ENCODE data around the gene DACH1. TPM values are rescaled to one million over a fixed set of nuclear protein-coding genes. Genes with fewer than 3 reads are reported as not detected.

The DACH1 gene
- total RNA-seq, 1 experiment from 2014 or later: not detected

DNA sequence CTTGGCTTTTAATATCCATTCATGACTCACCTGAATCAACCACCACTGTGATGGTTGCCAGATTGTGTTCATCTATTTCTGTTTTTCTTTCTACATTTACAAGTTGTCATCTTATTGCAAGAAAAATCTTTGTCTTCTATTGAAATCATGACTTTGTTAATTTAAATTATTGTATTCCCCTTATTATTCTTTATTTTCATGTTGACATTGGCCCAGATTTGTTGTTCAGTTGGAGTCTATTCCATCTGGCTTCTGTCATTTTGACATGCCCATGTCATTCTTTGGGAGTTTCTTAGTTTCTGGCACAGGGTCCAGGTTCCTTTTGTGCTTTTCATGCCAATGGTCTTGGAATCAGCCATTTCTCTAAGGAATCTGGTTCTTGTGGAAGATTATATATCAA lies 19.9 kb upstream of the DACH1 start:
- ChIA-PET RAD21 (ENCODE audit: low non-redundant PET in 1 of 2, low total read pairs in 2 of 2, uncharacterized antibody in 2 of 2, unreplicated experiment in 2 of 2) (no interaction called here), POLR2A (no interaction called here)
- intact Hi-C loops (cut with micrococcal nuclease): no loop called here

More for the DNA sequence above, 19.9 kb upstream of the DACH1 start:
- Histone ChIP-seq H3K27me3 (ENCODE audit: insufficient read depth, low read length) (no peaks in the 10 kb centered on the region), H2AFZ (ENCODE audit: low read depth, low read length, poor library complexity, severe bottlenecking) (no peak overlapping the region), H3K4me2 (ENCODE audit: low read length) (no peak overlapping the region), H3K9ac (ENCODE audit: low read length) (no peak overlapping the region), H3K4me3 (replicated peaks in 1 of 2; ENCODE audit: low read depth in 1 of 2, low read length in 2 of 2) (no peak overlapping the region), H3K36me3 (ENCODE audit: control insufficient read depth in 1 of 2, insufficient read depth in 2 of 2, low read length in 2 of 2) (no peaks in the 10 kb centered on the region), H3K27ac (ENCODE audit: low read depth, low read length) (no peak overlapping the region), H3K9me3 (ENCODE audit: control insufficient read depth in 1 of 2, insufficient read depth in 1 of 2, low read depth in 1 of 2, low read length in 2 of 2) (peaks cover 0 to 4% of the 10 kb centered on the region in 2 experiments; a peak in 1 of 4 replicates), H4K20me1 (ENCODE audit: insufficient read depth) (no peaks in the 10 kb centered on the region), H3K4me1 (ENCODE audit: control insufficient read depth in 1 of 2, insufficient read depth in 2 of 2, low read length in 2 of 2) (no peaks in the 10 kb centered on the region), H3K79me2 (ENCODE audit: insufficient read depth, low read length) (no peaks in the 10 kb centered on the region), H3K9me2 (ENCODE audit: insufficient read depth) (no peaks in the 10 kb centered on the region)
- no TSS peak for BruUV-seq (replicated peaks)
- CTCF ChIA-PET: no interaction called here
- ATAC-seq (no peak), DNase-seq (ENCODE audit: low read depth, low spot score) (no peak)
- TF ChIP-seq EGR1 (IDR thresholded peaks at IDR 0.05; ENCODE audit: low read depth) (no peak), SRF (IDR thresholded peaks at IDR 0.05; ENCODE audit: low read depth) (no peak)
- TF ChIP-seq, protein P1, sequence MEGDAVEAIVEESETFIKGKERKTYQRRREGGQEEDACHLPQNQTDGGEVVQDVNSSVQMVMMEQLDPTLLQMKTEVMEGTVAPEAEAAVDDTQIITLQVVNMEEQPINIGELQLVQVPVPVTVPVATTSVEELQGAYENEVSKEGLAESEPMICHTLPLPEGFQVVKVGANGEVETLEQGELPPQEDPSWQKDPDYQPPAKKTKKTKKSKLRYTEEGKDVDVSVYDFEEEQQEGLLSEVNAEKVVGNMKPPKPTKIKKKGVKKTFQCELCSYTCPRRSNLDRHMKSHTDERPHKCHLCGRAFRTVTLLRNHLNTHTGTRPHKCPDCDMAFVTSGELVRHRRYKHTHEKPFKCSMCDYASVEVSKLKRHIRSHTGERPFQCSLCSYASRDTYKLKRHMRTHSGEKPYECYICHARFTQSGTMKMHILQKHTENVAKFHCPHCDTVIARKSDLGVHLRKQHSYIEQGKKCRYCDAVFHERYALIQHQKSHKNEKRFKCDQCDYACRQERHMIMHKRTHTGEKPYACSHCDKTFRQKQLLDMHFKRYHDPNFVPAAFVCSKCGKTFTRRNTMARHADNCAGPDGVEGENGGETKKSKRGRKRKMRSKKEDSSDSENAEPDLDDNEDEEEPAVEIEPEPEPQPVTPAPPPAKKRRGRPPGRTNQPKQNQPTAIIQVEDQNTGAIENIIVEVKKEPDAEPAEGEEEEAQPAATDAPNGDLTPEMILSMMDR (IDR thresholded peaks at IDR 0.05 in 2 of 3, conservative IDR thresholded peaks at IDR 0.05 in 1 of 3; ENCODE audit: borderline replicate concordance in 1 of 3, insufficient read depth in 1 of 3, low read depth in 2 of 3, low read length in 2 of 3): no peak
- TF ChIP-seq, protein P2, sequence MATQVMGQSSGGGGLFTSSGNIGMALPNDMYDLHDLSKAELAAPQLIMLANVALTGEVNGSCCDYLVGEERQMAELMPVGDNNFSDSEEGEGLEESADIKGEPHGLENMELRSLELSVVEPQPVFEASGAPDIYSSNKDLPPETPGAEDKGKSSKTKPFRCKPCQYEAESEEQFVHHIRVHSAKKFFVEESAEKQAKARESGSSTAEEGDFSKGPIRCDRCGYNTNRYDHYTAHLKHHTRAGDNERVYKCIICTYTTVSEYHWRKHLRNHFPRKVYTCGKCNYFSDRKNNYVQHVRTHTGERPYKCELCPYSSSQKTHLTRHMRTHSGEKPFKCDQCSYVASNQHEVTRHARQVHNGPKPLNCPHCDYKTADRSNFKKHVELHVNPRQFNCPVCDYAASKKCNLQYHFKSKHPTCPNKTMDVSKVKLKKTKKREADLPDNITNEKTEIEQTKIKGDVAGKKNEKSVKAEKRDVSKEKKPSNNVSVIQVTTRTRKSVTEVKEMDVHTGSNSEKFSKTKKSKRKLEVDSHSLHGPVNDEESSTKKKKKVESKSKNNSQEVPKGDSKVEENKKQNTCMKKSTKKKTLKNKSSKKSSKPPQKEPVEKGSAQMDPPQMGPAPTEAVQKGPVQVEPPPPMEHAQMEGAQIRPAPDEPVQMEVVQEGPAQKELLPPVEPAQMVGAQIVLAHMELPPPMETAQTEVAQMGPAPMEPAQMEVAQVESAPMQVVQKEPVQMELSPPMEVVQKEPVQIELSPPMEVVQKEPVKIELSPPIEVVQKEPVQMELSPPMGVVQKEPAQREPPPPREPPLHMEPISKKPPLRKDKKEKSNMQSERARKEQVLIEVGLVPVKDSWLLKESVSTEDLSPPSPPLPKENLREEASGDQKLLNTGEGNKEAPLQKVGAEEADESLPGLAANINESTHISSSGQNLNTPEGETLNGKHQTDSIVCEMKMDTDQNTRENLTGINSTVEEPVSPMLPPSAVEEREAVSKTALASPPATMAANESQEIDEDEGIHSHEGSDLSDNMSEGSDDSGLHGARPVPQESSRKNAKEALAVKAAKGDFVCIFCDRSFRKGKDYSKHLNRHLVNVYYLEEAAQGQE (IDR thresholded peaks at IDR 0.05; ENCODE audit: low read depth): no peak
- TF ChIP-seq, protein P3, sequence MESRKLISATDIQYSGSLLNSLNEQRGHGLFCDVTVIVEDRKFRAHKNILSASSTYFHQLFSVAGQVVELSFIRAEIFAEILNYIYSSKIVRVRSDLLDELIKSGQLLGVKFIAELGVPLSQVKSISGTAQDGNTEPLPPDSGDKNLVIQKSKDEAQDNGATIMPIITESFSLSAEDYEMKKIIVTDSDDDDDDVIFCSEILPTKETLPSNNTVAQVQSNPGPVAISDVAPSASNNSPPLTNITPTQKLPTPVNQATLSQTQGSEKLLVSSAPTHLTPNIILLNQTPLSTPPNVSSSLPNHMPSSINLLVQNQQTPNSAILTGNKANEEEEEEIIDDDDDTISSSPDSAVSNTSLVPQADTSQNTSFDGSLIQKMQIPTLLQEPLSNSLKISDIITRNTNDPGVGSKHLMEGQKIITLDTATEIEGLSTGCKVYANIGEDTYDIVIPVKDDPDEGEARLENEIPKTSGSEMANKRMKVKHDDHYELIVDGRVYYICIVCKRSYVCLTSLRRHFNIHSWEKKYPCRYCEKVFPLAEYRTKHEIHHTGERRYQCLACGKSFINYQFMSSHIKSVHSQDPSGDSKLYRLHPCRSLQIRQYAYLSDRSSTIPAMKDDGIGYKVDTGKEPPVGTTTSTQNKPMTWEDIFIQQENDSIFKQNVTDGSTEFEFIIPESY (IDR thresholded peaks at IDR 0.05; ENCODE audit: extremely low read depth, insufficient replicate concordance, low read length): no peak

Data from HCT116 (cell line).